GM19193 (cell line): ENCODE results near the gene CAMK2B.

Experiments
- POLR2A ChIP-seq: IDR thresholded peaks from 4 replicates; pipeline ENCODE4 v1.6.1; 2011; ENCODE audit not compliant: insufficient read depth, insufficient read length; ENCODE audit errors: extremely low read depth

The CAMK2B gene

DNA sequence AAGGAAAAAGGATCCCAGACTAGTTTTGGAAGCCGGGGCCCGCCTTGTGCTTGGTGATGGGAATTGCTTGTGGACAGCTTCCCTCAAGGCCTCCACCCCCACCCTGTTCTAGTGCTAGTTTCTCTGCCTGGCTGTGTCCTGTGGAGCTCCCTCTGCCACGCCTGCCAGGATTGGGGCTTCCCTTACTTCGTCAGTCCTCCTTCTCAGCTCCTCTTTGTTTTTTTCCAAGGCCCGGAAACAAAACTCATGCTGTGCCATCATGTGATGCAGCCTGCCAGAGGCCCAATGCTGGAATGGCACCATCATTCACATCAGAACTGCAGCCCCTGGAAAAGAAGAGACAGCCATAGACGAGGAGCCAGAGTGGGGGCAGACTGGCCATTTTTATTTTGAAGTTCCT lies 113.4 kb downstream of the CAMK2B start:
- no peak for TF ChIP-seq POLR2A

DNA sequence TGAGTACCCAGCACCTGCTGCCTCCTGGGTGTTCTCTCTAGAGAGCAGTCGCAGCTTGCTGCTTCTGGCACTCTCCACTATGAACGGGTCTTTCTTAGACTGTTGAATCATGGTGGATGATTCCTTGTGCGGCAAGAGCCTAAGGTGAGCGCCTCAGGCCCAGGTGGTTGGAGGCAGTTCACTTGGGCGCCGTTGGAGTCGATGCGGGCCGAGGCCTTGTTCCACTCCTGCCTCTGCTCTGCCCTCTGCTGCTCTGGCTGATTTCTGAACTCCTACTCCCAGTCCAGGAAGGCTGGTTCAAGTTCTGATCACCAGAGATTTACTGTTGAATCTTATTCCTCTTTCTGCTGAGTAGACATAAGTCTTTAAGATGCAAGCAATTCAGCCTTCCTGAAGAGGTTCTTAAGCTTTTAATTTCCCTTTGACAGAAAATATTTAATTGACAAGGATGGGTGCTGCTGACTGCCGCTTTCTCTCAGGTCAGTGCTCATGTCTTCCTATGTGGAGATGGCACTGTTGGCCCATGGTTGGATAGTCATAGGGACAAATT lies 114.2 kb downstream of the CAMK2B start:
- no peak for TF ChIP-seq POLR2A

DNA sequence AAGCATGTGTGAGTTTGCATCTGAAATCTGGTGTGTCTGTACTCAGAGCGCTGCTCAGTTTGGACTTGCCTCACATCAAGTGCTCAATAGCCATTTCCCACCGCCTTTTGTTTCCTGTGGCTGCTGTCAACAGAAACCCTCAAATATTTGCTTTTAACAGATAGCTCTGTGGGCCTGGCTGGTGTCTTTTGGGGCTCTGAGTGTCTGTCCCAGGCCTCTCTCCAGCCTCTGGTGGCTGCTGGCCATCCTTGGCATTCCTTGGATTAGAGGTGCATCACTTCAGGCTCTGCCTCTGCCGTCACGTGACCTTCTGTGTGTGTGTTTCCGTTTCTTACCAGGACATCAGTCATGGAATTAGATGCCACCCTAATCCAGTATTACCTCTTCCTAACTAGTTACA lies 115.3 kb downstream of the CAMK2B start:
- no peak for TF ChIP-seq POLR2A

DNA sequence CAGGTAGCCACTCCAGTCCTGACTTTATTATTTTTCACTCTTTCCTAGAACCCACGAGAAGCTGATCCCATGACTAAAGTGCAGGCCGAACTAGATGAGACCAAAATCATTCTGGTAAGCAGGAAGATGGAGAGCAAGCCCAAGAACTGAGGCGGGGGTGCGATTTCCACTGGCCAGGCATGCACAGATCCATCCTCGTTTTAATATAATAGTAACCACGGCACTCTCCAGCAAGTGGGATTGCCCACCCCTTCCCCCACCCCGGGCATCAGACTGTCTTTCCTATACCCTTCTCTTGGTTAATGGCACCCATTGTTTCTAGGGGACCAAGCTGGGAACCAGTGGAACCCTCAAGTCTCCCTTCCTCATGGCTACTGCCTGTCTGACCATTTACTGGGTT lies 117.3 kb downstream of the CAMK2B start:
- TF ChIP-seq POLR2A = no peak

DNA sequence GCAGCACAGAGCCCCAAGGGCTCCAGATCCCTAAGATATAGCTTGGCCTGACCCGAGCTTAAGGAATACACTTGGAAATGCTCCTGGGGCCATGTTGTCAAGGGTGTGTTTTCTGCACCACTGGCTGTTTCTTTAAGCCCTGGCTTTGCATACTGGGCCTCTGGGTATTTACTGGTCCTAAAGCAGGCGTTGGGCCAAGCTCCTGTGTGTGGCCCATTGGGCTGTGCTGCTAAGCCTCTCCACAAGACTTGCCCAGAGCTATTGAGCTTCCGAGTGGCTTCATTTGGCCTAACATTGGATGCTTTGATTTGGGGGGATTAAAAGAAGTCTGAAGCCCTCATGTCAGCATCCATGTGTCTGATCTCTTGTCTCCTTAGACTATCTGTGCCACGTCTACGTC lies 119.4 kb downstream of the CAMK2B start:
- TF ChIP-seq POLR2A = no peak

DNA sequence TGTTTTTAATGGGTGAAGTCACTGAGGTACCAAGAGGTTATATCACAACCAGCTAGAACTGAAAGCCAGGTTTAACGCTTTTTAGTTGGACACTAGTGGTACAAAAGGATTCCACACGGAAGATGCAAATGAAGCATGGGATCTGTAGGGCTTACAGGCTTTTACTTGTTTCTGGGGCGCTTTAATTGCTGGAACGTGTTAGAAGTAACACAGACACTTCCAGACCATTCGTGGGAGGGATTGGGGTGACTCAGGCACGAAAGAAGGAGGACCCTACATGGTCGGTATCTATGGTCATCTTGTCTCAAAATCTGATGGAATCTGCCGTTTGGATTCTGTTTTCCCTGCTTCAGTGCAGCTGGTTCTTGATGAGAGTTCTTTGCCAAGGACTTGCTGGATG lies 123.6 kb downstream of the CAMK2B start:
- TF ChIP-seq POLR2A = no peak

DNA sequence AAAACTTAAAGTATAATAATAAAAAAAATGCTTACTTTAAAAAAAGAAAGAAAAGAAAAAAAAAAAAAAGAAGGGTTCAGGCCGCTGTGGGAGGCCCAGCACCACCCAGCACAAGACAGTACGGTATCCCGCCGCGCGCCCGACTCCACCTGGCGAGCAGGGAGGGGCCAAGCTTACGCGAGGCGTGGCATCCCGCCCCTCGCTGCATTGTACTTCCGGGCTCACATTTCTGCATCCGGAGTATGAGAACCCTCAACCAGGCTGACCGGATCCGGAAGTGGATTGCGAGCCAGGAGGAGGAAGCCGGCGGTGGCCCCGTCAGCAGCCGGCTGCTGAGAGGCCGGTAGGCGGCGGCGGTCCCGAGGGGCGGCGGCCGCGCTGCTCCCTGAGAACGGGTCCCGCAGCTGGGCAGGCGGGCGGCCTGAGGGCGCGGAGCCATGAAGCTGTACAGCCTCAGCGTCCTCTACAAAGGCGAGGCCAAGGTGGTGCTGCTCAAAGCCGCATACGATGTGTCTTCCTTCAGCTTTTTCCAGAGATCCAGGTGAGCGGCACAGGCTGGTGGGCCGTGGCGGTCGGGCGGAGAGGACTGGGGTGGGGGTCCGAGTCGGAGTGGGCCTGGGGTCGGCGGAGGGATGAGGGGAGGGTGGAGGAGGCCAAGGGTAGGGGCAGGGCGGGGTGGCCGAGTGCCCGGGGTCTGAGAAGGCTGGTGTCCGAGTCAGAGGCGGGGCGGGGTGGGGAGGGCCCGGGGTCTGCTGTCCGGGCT lies 124.5 kb downstream of the CAMK2B start, which contains the start of gene YKT6:
TSS of gene YKT6 (plus strand) at position 280 of the 763 bp plus-strand sequence. CDS start at position 438, 158 bp downstream.
- peak; percentile 94 for TF ChIP-seq POLR2A

DNA sequence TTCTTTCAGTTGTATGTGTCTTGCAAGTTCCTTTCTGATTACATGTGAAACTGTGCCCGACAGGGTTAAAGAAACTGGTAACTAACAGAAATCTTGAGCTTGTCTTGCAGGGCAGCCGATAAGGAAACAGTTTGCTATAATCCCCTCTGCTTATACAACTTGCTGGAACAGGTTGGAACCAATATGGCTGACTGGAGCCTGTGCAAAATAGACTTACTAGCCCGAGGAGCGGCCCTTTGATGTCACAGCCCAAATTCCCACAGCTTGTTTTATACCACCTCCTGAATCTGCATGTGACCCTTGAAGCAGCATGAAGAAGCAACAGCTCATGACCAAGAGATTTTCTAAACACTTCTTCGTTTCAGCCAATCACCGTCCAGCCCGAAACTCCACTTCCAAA lies 127.9 kb downstream of the CAMK2B start:
- TF ChIP-seq POLR2A = no peak

DNA sequence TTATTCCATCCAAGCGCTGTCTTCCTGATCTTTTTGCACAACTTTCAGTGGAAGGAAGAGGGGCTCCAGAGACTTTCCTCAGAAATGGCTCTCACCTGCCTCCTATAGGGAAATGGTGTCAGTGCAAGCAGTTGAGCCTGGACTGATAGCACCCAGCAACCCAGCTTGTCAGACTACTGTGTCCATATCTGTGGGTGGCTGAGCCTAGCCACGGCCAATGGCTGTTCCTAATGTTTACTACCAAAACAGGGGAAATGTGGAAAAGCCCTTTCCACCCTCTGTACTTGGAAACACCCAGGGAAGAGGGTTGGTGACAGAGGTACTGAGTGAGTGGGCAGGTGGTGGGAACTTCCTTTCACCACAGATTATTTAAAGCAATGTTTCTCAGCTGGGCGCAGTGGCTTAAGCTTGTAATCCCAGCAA lies 128.9 kb downstream of the CAMK2B start:
- no peak for TF ChIP-seq POLR2A

DNA sequence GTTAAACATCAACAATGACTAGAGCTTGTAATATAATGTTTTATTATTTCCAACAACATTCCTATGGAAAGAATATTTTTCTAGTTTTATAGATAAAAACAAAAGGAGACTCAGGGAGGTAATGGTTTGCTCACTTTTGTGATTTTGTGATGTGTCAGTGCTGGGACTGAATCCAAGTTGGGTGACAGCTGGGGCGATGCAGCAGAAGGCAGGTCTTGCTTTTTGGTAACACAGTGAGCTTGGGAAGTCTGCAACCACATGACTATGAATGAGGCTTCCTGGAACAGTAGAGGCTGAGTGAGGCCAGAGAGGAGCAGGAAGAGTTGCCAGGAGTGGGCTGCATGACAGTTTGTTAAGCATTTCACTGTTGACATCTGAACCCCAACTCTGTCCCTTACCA lies 129.5 kb downstream of the CAMK2B start:
- no peak for TF ChIP-seq POLR2A

DNA sequence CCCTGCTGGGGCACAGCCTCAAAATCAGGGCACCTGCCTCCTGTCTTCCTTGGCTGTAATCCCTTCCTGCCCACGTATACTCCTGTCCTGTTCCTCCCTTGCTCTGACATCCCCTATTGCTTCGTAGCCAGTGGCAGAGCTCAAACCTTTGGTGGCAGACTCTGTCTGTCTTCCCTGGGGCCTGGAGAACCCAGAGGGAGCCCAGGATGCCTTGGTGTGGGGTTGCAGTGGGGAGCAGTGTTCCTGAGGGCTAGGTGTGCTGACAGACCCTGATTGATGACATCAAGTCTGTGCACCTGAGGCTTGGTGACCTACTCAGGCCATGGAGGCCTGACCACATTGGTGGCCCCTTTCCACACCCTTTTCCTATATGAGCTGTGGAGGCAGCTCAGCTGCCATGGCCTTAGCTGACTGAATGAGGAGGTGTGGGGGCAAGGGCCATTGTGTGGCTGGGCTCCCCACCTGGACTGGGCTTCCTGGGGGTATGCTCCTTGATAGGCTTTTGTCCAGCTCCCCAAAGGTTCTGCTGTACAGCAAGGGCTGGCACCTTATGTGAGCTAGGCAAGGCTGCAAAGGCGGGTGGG lies 130.7 kb downstream of the CAMK2B start:
- no peak for TF ChIP-seq POLR2A

DNA sequence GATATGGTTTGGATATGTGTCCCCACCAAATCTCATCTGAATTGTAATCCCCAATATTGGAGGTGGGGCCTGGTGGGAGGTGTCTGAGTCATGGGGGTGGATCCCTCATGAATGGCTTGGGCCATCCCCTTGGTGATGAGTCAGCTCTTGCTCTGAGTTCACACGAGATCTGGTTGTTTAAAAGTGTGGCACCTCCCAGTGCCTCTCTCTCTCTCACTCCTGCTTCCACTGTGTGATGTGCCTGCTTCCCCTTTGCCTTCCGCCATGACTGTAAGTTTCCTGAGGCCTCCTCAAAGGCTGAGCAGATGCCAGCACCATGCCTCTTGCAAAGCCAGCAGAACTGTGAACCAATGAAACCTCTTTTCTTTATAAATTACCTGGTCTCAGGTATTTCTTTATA lies 131.3 kb downstream of the CAMK2B start:
- TF ChIP-seq POLR2A = no peak

DNA sequence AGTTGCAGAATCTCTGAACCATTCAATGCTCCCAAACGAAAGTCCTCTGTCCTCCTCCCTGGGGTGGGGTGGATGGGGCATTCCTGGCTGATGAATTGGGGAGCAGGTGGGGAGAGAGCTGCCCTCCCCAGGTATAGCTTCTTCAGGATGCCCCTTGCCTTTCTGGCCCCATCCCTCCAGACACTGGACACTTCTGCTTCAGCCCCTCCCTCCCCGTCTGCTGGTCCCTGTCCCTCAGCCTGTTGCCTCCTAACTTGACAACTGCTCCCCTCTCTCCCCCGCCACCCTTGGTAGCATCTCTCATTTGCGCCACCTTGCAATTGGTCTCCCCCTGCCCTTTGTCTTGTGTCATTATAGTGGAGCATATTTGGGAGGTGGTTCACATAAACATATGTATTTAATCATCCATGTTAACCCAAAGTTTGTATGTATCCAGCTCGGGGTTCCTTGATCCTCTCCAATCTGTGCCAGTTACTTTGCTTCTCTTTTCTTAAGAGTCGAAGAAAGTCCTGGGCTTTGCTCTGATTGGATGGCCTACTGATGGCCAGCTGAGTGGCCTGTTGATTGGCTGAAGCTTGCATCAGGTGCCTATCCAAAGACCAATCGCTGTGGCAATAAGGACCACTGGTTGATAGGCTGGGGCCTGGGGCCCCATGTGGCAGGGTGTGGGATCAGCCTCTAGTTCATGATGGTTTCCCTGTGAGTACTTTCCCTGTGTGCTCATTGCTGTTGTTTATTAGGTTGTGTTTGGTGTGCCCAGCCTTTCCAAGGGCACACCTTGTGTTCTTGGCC lies 132.2 kb downstream of the CAMK2B start:
- TF ChIP-seq POLR2A = no peak

DNA sequence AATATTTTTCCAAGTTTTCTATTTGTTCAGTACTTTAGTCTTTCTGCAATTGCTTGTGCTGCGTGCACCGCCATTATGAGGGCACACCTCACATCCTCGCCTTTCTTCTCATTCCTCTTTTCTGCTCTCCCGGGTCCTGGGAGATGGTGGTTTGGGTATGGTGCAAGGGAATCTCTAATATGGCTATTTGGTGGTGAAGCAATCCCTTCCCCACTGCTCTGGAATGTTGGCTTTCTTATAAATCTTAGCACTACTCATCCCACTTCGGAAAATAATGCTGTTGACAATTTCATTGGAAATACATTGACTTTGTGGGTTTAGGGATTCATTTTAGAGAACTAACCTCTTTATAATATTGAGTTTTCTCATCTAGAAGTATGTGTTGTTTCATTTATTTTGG lies 134.2 kb downstream of the CAMK2B start:
- no peak for TF ChIP-seq POLR2A

DNA sequence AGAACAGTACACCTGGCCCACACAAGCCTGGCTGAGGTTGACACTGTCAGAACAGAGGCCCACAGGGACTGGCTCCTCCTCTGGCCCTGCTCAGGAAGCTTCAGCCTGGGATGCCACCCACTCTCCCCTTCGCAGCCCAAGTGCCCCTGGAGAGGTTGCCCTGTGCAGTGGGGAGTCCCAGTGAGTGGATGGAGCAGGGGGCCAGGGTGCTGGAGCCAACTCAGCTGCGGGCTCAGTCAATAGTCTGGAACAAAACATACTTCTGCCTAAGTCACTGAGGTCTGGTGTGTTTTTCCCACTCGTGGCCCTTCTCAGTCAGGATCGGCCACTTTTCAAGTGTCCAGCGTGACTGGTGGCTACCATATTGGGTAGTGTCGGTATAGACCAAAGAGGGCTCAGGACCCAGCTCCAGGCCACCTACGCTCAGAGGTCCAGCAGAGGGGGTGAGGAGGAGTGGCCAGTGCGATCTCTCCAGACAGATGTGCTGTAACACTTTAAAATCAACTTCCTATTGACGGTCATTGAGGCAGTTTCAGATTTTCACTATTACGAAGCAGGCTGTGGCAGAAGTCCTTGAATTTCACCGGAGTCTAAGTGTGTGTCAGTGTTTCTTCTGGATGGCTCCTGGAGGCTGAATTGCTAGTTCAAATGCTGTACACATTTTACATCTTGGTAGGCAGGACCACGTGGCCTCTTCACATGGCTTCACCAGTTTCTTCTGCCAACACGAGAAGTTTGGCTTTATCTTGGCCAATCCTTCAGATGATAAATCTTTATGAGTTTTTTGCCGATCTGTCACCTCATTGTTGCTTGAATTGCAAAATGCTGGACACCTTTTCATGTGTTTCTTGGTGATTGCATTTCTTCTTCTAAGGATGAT lies 135.2 kb downstream of the CAMK2B start:
- no peak for TF ChIP-seq POLR2A

DNA sequence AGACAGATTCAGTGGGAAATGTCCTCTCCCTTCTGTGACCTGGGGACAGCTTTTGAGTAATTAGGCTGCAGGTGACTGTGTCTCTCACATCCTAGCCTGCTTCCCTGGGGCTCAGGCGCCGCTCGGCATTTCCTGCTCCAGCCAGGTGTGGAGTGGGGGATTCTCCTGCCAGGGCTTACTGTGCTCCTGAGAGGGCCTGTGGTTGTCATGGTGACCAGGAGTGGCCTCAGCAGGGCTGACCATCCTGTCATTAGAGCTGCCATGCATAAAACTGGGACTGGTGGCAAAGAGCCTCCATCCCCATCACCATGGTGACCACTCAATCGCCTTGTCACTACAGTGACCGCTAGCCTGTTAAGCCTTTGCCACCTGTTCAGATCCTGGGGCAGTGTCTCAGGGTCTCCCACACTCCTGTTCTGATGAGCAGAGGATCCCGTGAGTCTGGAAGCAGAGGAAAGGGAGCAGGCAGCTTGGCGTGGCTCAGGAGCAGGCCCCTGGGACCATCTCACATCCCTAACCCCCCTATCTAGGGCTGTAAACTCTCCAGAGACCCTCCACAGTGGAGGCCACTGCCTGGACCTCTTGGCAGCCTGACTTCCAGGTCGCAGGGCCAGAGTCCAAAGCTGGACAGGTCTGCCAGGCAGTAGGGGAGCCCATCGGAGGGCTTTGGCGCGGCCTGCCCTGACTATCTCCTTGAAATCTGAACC lies 136.0 kb downstream of the CAMK2B start, which contains the start of gene GCK:
TSS of gene GCK (minus strand) at position 154 of the 707 bp plus-strand sequence. CDS start 486 bp downstream, outside the sequence.
- TF ChIP-seq POLR2A = no peak
